Erythroblast (primary cell): Measurements from ENCODE around the gene DLST.

ENCODE experiments used
- GATA1 ChIP-seq: IDR thresholded peaks from 2 replicates; pipeline ENCODE4 v1.6.1; 2011; ENCODE audit warnings: low read depth, mild to moderate bottlenecking, control low read depth, low read length, moderate library complexity
- POLR2A ChIP-seq: IDR thresholded peaks from 2 replicates; pipeline ENCODE4 v1.6.1; 2011; ENCODE audit warnings: mild to moderate bottlenecking, low read length

- TF ChIP-seq POLR2A (no peak), GATA1 (no peak)
These were observed 53.6 kb downstream of the DLST start for GRCh38 chr14:74935360-74935680.
